Activated naive CD4-positive, alpha-beta T cell treated with anti-CD3 and anti-CD28 coated beads for 36 hours (primary cell): ENCODE results near the gene SEMG1. TPM values are rescaled to one million over a fixed set of nuclear protein-coding genes. Genes with fewer than 3 reads are reported as not detected.

Experiments
- CTCF ChIA-PET: fragments of 350-600 bp; sonication (Branson Sonifier 250); formaldehyde crosslinking; loops from one replicate; lab custom pipeline; 2021; ENCODE audit warnings: antibody characterized with exemption; lab: Charles Lee
- DNase-seq: peaks from one replicate; pipeline ENCODE4 v3.0.0-alpha.2; 2020
- H3K27ac Mint-ChIP-seq: one replicate; pipeline ENCODE4 v1.8.0; 2021; ENCODE audit warnings: mild to moderate bottlenecking, mixed read lengths
- H3K27me3 Mint-ChIP-seq: one replicate; pipeline ENCODE4 v1.8.0; 2021; ENCODE audit warnings: low read depth, mixed read lengths
- H3K36me3 Mint-ChIP-seq: one replicate; pipeline ENCODE4 v1.8.0; 2021; ENCODE audit warnings: low read depth, mixed read lengths
- H3K4me1 Mint-ChIP-seq: one replicate; pipeline ENCODE4 v1.8.0; 2021; ENCODE audit warnings: low read depth, mixed read lengths
- H3K4me3 Mint-ChIP-seq: one replicate; pipeline ENCODE4 v1.8.0; 2021; ENCODE audit warnings: mild to moderate bottlenecking, moderate library complexity, mixed read lengths
- H3K9me3 Mint-ChIP-seq: one replicate; pipeline ENCODE4 v1.8.0; 2021; ENCODE audit warnings: mixed read lengths
- intact Hi-C: fragments of 100-400 bp; cut with micrococcal nuclease; formaldehyde crosslinking; loops from one replicate; pipeline ENCODE4 v1.15.1; 2023
- total RNA-seq, 2 experiments: library from RNA; stranded (reverse); gene quantifications; one replicate each; pipeline ENCODE4 v1.2.3, GENCODE V29; 2021

Gene SEMG1, protein sequence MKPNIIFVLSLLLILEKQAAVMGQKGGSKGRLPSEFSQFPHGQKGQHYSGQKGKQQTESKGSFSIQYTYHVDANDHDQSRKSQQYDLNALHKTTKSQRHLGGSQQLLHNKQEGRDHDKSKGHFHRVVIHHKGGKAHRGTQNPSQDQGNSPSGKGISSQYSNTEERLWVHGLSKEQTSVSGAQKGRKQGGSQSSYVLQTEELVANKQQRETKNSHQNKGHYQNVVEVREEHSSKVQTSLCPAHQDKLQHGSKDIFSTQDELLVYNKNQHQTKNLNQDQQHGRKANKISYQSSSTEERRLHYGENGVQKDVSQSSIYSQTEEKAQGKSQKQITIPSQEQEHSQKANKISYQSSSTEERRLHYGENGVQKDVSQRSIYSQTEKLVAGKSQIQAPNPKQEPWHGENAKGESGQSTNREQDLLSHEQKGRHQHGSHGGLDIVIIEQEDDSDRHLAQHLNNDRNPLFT
- not detected for total RNA-seq

GRCh38 chr20:45206725-45207124 is at the start of gene SEMG1:
Gene SEMG1, plus strand, starts transcription at chr20:45207033. Its CDS starts 21 bp downstream, at chr20:45207054.
- H3K4me1 Mint-ChIP-seq, result no peaks in the 10 kb centered on the region
- no peaks in the 10 kb centered on the region for H3K36me3 Mint-ChIP-seq
- H3K27ac Mint-ChIP-seq, result no peak within 1 kb of the TSS
- intact Hi-C loops, result no loop called here
- H3K4me3 Mint-ChIP-seq, result no peak within 1 kb of the TSS
- peaks cover 6% of the 10 kb centered on the region for H3K9me3 Mint-ChIP-seq
- no peak for DNase-seq
- H3K27me3 Mint-ChIP-seq, result peaks cover 24% of the 10 kb centered on the region
- CTCF ChIA-PET, result no interaction called here

- Mint-ChIP-seq H3K27me3 (peaks cover 28% of the 10 kb centered on the region), H3K27ac (no peak overlapping the region), H3K9me3 (peaks cover 16% of the 10 kb centered on the region), H3K36me3 (no peaks in the 10 kb centered on the region), H3K4me1 (no peaks in the 10 kb centered on the region), H3K4me3 (no peak overlapping the region)
- intact Hi-C loops, result no loop called here
- no peak for DNase-seq
- CTCF ChIA-PET, result no interaction called here
Observed at GRCh38 chr20:45157962-45158361, 48.9 kb upstream of the SEMG1 start.

DNA sequence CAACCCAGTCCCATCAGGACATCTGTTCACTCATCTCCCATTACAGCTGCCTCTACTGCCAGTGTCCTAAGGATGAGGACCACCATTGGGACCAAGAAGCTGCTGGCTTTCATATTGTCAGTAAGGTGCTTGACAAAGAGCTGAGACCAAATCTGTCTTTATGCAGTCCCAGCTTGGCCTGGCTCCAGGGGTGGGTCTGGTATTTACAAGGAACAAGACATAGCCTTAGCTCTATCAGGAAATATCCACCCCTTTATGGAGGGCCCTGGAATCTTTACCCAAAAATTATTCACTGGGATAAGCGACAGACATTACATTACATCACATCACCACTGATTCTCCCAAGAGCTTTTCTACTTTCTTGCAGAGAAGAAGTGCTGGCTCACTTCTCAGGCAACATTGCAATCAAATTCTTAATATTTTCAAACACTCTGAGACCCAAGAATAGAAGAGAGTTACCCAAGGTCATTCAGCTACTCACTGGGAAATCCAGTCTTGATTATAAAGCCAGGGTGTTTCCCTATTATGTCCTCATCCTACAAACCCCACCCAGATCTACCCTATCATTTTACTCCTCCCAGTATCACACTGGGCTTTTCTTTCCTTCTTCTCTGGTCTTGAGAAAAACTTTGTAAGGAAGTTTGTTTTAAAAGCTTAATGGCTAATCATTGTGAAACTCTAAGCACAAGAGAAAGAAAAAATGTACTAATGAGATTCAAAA is 43.6 kb upstream of the SEMG1 start:
- no peak overlapping the region for H3K4me3 Mint-ChIP-seq
- peaks cover 13% of the 10 kb centered on the region for H3K9me3 Mint-ChIP-seq
- no peak for DNase-seq
- no peak overlapping the region for H3K27ac Mint-ChIP-seq
- intact Hi-C loops, result no loop called here
- peaks cover 52% of the 10 kb centered on the region for H3K27me3 Mint-ChIP-seq
- no peaks in the 10 kb centered on the region for H3K36me3 Mint-ChIP-seq
- no peaks in the 10 kb centered on the region for H3K4me1 Mint-ChIP-seq
- CTCF ChIA-PET, result interaction anchor here (1.0 to 2.1 kb wide), 2 partner anchors 10 to 24 kb away, joined by 3 to 8 read pairs; no protein-coding TSS in a partner anchor

- intact Hi-C loops, result no loop called here
- Mint-ChIP-seq H3K27me3 (peaks cover 48% of the 10 kb centered on the region), H3K9me3 (peaks cover 3% of the 10 kb centered on the region)
Observed at GRCh38 chr20:45164906-45165305, 41.9 kb upstream of the SEMG1 start.

DNA sequence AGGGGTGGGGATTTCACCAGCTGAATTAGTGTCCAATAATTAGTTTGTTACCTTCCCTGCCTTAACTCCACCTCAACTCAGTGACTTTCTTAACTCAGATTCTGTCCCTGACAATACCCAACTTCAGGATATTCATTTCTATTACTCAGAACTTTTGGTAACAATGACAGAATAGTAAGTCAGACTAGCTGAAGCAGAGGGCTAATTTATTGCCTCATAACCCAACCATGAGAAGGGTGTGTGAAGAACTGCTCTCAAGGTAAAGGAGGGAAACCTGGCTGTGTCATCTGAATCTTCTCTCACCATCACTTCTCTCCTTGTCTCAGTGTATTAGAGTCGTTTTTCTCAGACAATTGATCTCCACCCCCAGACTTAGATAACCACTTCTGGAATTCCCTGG is 33.3 kb upstream of the SEMG1 start:
- H3K27me3 Mint-ChIP-seq, result peaks cover 4% of the 10 kb centered on the region

More at GRCh38 chr20:45164906-45165305, 41.9 kb upstream of the SEMG1 start:
- no peak overlapping the region for H3K4me3 Mint-ChIP-seq
- no peak overlapping the region for H3K27ac Mint-ChIP-seq
- no peaks in the 10 kb centered on the region for H3K4me1 Mint-ChIP-seq
- no peaks in the 10 kb centered on the region for H3K36me3 Mint-ChIP-seq
- DNase-seq, result no peak
- CTCF ChIA-PET, result no interaction called here

GRCh38 chr20:45174434-45175364 is 32.1 kb upstream of the SEMG1 start, which contains the start of gene PI3:
Gene PI3, plus strand, starts transcription at chr20:45174902. Its CDS starts 21 bp downstream, at chr20:45174923.
- CTCF ChIA-PET, result no interaction called here
- H3K27ac Mint-ChIP-seq, result no peak within 1 kb of the TSS
- intact Hi-C loops, result no loop called here

More for the DNA sequence above, 33.3 kb upstream of the SEMG1 start:
- DNase-seq, result no peak
- H3K9me3 Mint-ChIP-seq, result no peaks in the 10 kb centered on the region
- CTCF ChIA-PET, result interaction anchor here (0.5 kb wide), 1 partner anchor 488 kb away, joined by 4 read pairs; no protein-coding TSS in a partner anchor
- no peaks in the 10 kb centered on the region for H3K4me1 Mint-ChIP-seq
- H3K4me3 Mint-ChIP-seq, result no peak overlapping the region
- no peaks in the 10 kb centered on the region for H3K36me3 Mint-ChIP-seq
- H3K27ac Mint-ChIP-seq, result no peak overlapping the region
- intact Hi-C loops, result no loop called here

DNA sequence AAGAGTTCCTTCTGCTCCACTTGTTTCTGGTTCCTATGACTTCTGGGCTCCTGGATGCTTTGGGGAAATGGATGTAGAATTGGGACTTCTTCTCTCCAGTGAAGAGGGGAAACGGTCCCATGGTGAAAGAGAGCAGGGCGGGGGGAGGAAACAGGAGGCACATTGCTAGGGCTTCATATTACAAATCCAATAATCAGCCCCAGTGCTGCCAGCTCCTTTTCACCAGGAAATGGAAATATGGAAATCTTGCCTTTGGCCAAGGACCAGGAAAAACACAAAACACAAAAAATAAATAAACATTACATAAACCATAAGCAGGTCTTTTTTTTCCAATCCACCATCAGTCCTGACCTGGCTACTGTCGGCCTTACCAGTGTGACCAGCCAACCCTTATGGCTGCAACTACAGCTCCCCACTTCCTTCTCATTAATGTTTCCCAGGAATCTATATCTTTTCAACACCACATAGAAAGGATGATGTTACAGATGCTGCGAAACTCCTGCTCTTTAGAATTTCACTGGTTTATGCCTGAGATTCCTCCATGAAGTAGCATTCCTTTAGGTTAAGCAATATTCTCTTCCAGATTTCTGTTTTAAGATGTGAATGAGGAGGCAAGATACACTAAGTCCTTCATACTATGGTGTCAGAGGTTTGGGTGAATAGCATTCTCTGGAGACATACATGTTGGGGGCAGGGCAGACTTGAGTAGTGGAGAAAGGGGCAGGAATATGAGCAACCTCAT is 30.1 kb upstream of the SEMG1 start:
- H3K36me3 Mint-ChIP-seq, result no peaks in the 10 kb centered on the region
- intact Hi-C loops, result no loop called here
- no peaks in the 10 kb centered on the region for H3K27me3 Mint-ChIP-seq
- H3K4me3 Mint-ChIP-seq, result no peak overlapping the region
- no peaks in the 10 kb centered on the region for H3K9me3 Mint-ChIP-seq
- DNase-seq, result no peak
- CTCF ChIA-PET, result interaction anchor here (0.6 kb wide), 1 partner anchor 8 kb away, joined by 3 read pairs; no protein-coding TSS in a partner anchor
- H3K27ac Mint-ChIP-seq, result no peak overlapping the region
- H3K4me1 Mint-ChIP-seq, result no peaks in the 10 kb centered on the region

More at GRCh38 chr20:45174434-45175364, 32.1 kb upstream of the SEMG1 start, which contains the start of gene PI3:
- Mint-ChIP-seq H3K27me3 (peaks cover 4% of the 10 kb centered on the region), H3K4me3 (no peak within 1 kb of the TSS), H3K36me3 (no peaks in the 10 kb centered on the region), H3K4me1 (no peaks in the 10 kb centered on the region), H3K9me3 (no peaks in the 10 kb centered on the region)
- no peak for DNase-seq

GRCh38 chr20:45179166-45179565 is 27.7 kb upstream of the SEMG1 start:
- peaks cover 2% of the 10 kb centered on the region for H3K27me3 Mint-ChIP-seq
- no peaks in the 10 kb centered on the region for H3K9me3 Mint-ChIP-seq
- no peaks in the 10 kb centered on the region for H3K36me3 Mint-ChIP-seq
- CTCF ChIA-PET, result interaction anchor here (0.6 kb wide), 1 partner anchor 13 kb away, joined by 3 read pairs; no protein-coding TSS in a partner anchor
- H3K4me3 Mint-ChIP-seq, result no peak overlapping the region
- H3K27ac Mint-ChIP-seq, result no peak overlapping the region
- DNase-seq, result no peak
- H3K4me1 Mint-ChIP-seq, result no peaks in the 10 kb centered on the region
- intact Hi-C loops, result no loop called here

DNA sequence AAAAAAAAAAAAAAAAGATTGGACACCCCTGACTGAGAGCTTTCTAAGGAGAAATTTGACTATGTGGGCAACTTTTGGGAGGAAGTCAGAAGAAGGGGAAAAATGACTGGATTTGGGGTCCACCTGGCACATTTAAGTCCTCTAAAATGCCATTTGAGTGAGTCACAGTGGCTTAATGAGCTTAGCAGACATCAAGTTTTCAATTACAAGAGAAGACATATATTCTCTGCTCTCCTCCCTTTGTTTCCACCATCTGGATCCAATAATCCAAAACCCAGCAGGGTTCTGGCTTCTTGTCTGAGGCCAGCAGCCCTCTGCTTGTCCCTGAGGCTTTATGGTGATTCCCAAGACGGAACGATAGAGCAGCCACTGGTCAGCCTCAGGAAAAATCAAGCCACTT is 25.2 kb upstream of the SEMG1 start:
- no peak overlapping the region for H3K27ac Mint-ChIP-seq
- intact Hi-C loops, result no loop called here
- no peaks in the 10 kb centered on the region for H3K36me3 Mint-ChIP-seq
- H3K9me3 Mint-ChIP-seq, result no peaks in the 10 kb centered on the region
- H3K4me3 Mint-ChIP-seq, result no peak overlapping the region
- peaks cover 2% of the 10 kb centered on the region for H3K27me3 Mint-ChIP-seq
- no peak for DNase-seq
- CTCF ChIA-PET, result interaction anchor here (0.6 kb wide), 1 partner anchor 43 kb away, joined by 5 read pairs; no protein-coding TSS in a partner anchor
- no peaks in the 10 kb centered on the region for H3K4me1 Mint-ChIP-seq

DNA sequence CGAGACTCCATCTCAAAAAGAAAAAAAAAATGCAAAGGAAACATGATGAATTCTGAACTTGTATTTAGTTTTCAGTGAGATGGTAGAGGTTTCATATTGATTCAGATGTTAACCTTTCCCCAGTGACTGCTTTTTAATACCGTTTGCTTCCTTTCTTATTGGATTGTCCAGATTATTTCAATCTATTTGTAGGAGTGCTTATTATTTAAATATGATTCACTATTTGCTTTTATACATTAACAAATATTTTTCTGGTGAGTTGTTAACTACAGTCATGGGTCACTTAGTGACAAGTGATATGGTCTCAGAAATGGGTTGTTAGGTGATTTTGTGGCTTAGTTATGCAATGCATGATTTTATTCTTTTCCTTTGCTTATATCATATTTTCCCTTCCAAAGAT is 23.7 kb upstream of the SEMG1 start:
- Mint-ChIP-seq H3K9me3 (no peaks in the 10 kb centered on the region), H3K27me3 (peaks cover 2% of the 10 kb centered on the region), H3K4me3 (no peak overlapping the region), H3K4me1 (no peaks in the 10 kb centered on the region), H3K27ac (no peak overlapping the region), H3K36me3 (no peaks in the 10 kb centered on the region)
- CTCF ChIA-PET, result no interaction called here
- no peak for DNase-seq
- intact Hi-C loops, result no loop called here

DNA sequence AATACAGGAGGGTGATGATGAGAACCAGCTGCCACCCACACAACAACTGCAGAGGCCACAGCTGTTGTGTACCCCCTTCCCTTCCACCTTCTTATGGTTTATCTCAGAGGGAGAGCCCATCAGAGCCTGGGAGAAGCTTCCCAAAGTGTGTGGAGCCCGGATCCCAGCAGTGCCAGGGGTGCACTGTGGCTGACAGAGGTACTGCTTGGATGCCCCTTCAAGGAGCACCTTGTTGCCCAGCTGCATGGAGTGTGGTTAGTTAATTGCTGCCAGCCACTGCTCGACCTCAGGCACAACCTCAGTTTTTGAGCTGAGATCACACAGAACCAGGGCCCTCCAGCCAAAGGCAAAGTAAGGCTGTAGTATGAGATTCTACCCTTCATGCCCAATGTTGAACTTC is 19.1 kb upstream of the SEMG1 start:
- intact Hi-C loops, result no loop called here
- CTCF ChIA-PET, result interaction anchor here (1.1 to 1.3 kb wide), 2 partner anchors 42 to 49 kb away, joined by 3 to 5 read pairs; no protein-coding TSS in a partner anchor
- no peak overlapping the region for H3K4me3 Mint-ChIP-seq
- H3K4me1 Mint-ChIP-seq, result no peaks in the 10 kb centered on the region
- H3K27me3 Mint-ChIP-seq, result no peaks in the 10 kb centered on the region
- no peaks in the 10 kb centered on the region for H3K36me3 Mint-ChIP-seq
- H3K9me3 Mint-ChIP-seq, result no peaks in the 10 kb centered on the region
- no peak overlapping the region for H3K27ac Mint-ChIP-seq
- DNase-seq, result no peak
